GM15510 (cell line): ENCODE results near the gene PMM2.

Experiments used
- POLR2A ChIP-seq: IDR thresholded peaks from 3 replicates; pipeline ENCODE4 v1.6.1; 2011; ENCODE audit warnings: borderline replicate concordance; ENCODE audit not compliant: insufficient read length; ENCODE audit errors: extremely low read depth

The PMM2 gene

GRCh38 chr16:8854298-8854948, 56.8 kb downstream of the PMM2 start:
- no peak for TF ChIP-seq POLR2A

GRCh38 chr16:8855051-8855786, 57.6 kb downstream of the PMM2 start:
- no peak for TF ChIP-seq POLR2A

GRCh38 chr16:8855972-8856371, 58.3 kb downstream of the PMM2 start:
- no peak for TF ChIP-seq POLR2A

- TF ChIP-seq POLR2A, result no peak
Measured at GRCh38 chr16:8858994-8859912, 61.6 kb downstream of the PMM2 start.

DNA sequence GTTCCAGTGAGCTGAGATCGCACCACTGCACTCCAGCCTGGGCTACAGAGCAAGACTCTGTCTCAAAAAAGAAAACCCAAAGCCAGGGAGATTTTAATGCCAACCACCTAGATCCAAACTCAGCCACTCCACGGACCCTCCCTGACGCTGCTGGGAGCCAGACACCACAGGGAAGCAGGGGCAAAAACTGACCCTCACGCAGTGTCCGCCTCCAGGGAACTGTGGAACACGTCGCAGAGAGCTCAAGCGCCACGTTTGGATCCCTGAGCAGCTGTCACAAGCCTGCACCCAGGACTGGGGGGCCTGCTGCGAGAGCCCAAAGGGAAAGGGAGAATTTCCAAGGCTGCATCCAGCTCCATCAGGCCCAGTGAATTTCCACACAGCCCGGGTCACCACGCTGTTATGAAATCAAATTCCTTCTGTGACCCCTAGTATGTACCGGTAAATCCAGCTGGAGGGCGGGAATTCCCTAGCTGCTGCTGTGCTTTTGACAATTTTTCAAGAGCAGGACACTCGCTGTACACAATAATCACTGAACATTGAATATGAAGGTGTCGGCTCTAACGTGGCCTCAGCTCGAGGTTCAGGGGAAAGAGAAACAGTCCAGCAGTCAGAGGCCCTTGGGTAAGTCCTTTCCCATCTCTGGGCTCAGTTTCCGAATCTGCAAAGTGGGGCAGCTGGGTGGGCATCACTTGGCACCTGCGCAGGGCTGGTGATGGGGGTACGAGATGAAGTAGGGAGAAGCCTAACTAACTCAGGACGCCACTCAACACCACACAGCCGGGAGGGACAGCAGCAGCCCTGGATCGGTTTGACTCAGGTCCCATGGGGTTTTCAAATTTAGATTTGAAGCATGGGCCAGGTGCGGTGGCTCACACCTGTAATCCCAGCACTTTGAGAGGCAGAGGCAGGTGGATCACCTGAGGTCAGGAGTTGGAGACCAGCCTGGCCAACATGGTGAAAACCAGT, 62.6 kb downstream of the PMM2 start:
- TF ChIP-seq POLR2A, result no peak

DNA sequence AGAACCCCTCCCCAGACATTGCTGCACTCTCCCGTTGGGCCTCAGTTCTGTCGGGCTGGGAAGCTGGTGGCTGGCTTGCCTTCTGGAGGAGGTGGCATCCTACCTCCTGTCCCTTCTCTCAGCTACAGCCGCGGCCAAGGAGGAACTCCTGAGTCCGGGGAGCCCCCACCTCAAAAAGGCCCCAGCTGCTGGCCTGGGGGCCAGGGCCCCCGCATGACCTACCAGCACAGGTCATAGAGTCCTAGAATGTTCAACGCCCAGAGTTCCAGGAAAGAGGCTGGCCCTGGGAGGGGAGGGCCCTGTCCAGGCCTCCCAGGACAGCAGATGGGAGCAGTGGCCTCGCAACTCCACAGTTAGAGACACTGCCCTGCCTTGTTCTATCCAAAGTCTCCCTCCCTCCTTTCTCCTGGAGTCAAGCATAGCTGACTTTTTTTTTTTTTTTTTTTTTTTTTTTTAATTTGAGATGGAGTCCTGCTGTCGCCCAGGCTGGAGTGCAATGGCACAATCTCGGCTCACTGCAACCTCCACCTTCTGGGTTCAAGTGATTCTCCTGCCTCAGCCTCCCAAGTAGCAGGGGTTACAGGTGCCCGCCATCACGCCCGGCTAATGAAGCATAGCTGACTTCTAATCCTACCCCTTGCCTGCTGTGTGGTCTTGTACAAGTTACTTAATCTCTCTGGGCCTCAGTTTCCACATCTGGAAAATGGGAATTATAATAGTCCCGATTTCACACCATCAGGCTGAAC, 64.1 kb downstream of the PMM2 start:
- TF ChIP-seq POLR2A, result no peak

GRCh38 chr16:8862309-8863130, 64.9 kb downstream of the PMM2 start:
- TF ChIP-seq POLR2A, result no peak

DNA sequence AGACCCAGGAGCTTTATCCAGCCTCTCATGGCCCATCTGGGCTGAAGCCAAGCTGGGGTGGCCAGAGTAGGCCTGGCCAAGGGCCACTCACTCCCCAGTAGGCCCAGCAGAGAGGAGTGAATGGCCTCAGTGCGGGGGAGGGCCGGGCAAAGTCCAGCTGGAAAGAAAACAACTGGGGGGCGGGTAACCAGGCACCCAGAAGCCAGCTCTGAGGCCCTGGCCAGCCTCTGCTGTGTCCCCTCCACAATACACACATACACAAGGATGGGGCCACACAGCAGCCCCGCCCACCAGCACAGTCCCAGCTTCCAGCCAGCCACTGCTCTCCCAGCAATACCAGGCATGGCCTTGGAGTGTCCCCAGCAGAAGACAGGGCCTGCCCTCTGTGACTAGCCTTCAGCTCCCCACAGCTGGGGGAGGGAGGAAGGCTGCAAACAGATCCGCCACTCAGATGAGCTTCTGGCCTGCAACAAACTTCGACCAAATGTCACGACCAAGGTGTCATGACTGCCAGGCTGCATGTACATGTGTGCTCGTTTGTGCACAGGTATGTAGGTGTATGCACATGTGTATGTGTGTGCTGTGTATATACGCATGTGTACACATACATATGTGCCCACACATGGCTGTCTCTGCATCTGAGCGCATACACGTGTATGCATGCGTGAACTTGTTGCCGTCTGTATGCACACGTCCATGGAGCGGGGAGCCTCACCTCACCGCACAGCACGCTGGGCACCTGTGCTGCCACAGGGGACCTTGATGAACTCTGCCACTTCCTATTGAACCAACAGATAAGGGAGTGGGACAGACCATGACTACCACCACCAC, 66.2 kb downstream of the PMM2 start:
- peak; percentile 12 for TF ChIP-seq POLR2A

DNA sequence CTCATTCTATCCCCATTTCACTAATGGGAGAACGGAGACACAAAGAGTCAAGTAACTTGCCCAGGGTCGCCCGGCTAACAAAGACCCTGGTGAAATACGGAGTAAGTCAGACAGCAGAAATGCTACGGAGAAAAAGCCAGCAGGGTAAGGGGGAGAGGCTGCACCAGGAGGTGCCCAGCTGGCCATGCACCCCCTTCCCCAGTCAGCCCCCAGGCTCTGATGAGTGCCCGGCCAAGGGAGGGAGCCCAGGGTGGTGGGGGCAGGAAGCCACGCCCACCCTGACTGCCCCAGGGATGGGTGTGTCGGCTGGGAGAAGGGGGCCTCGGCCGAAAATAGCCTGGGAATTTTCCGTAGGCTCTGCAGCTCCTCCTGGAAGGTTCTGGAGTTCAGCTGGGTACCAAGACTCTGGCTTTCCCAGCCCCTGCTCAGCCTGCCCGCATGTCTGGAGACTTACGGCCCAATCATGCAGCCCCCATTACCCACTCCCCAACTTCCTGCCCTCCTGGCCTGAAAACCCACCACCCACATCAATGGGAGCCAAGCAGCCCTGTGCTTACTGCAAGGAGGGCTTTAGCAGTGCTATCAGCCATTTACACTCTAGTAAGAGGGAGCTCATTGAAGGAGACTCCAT, 67.0 kb downstream of the PMM2 start:
- TF ChIP-seq POLR2A, result no peak

GRCh38 chr16:8865145-8865882, 67.7 kb downstream of the PMM2 start:
- TF ChIP-seq POLR2A, result no peak
